Measurements from ENCODE around the gene TRIM65. TPM values are rescaled to one million over a fixed set of nuclear protein-coding genes. Genes with fewer than 3 reads are reported as not detected.

Gene TRIM65
- total and polyA plus RNA-seq, 2 of the 13 experiments (the other 11 are each of a cell fraction or from before 2014, with no cell fraction given) = 10.3 to 22.4 TPM

DNA sequence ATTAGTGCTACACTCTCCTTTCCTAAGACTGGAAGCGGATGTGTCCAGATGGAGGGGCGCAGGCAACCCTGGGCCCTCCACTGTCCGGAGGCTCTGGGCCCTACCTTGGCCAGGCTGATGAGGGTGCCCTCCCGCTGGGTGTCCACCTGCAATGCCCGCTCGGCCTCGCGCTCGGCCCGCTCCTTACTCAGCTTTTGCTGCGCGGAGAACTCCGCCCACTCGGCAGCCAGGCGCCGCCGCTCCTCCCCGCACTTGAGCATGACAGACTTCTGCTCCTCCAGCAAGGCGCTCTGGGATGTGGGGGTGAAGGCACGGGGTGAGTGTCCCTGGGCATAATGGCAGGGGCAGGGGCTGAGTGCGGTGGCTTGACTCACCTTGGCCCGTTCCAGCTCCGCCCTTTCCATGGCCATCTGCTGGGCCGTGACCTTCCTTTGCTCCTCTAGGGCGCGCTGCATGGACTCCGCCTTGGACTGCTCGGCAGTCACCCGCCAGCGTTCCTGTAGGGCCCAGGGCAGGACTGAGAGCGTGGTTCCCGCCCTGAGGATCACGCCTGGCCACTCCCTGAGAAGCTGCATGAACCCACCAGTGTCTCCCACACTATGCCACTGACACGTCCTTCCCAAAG lies 18.0 kb upstream of the TRIM65 start (continued):
- TF ChIP-seq HOXA3 (CRISPR knock-in tag; IDR thresholded peaks at IDR 0.05) (no peak), FOXA3 (CRISPR knock-in tag; IDR thresholded peaks at IDR 0.05) (no peak), MTF2 (CRISPR knock-in tag; IDR thresholded peaks at IDR 0.05; ENCODE audit: borderline replicate concordance) (no peak), TAF15 (IDR thresholded peaks at IDR 0.05; ENCODE audit: low read depth, low read length, poor library complexity, severe bottlenecking) (no peak), ETV6 (CRISPR knock-in tag; conservative IDR thresholded peaks at IDR 0.05) (no peak), ZNF274 (CRISPR knock-in tag; IDR thresholded peaks at IDR 0.05) (peak; percentile 26; the same call in 1 of the 2 replicates), HHEX (CRISPR knock-in tag; IDR thresholded peaks at IDR 0.05) (no peak), ZNF484 (CRISPR knock-in tag; IDR thresholded peaks at IDR 0.05; ENCODE audit: borderline replicate concordance, low read depth) (no peak), FOXA1 (IDR thresholded peaks at IDR 0.05) (no peak), FOXA1 (CRISPR knock-in tag; IDR thresholded peaks at IDR 0.05) (no peak), ZFX (CRISPR knock-in tag; IDR thresholded peaks at IDR 0.05; ENCODE audit: low read depth) (peak; percentile 32; the same call in 1 of the 2 replicates), MBNL3 (CRISPR knock-in tag; conservative IDR thresholded peaks at IDR 0.05) (no peak), SRF (IDR thresholded peaks at IDR 0.05; ENCODE audit: low read depth, low read length) (no peak), ZNF790 (CRISPR knock-in tag; IDR thresholded peaks at IDR 0.05; ENCODE audit: borderline replicate concordance) (no peak)
- TF ChIP-seq, protein P1, sequence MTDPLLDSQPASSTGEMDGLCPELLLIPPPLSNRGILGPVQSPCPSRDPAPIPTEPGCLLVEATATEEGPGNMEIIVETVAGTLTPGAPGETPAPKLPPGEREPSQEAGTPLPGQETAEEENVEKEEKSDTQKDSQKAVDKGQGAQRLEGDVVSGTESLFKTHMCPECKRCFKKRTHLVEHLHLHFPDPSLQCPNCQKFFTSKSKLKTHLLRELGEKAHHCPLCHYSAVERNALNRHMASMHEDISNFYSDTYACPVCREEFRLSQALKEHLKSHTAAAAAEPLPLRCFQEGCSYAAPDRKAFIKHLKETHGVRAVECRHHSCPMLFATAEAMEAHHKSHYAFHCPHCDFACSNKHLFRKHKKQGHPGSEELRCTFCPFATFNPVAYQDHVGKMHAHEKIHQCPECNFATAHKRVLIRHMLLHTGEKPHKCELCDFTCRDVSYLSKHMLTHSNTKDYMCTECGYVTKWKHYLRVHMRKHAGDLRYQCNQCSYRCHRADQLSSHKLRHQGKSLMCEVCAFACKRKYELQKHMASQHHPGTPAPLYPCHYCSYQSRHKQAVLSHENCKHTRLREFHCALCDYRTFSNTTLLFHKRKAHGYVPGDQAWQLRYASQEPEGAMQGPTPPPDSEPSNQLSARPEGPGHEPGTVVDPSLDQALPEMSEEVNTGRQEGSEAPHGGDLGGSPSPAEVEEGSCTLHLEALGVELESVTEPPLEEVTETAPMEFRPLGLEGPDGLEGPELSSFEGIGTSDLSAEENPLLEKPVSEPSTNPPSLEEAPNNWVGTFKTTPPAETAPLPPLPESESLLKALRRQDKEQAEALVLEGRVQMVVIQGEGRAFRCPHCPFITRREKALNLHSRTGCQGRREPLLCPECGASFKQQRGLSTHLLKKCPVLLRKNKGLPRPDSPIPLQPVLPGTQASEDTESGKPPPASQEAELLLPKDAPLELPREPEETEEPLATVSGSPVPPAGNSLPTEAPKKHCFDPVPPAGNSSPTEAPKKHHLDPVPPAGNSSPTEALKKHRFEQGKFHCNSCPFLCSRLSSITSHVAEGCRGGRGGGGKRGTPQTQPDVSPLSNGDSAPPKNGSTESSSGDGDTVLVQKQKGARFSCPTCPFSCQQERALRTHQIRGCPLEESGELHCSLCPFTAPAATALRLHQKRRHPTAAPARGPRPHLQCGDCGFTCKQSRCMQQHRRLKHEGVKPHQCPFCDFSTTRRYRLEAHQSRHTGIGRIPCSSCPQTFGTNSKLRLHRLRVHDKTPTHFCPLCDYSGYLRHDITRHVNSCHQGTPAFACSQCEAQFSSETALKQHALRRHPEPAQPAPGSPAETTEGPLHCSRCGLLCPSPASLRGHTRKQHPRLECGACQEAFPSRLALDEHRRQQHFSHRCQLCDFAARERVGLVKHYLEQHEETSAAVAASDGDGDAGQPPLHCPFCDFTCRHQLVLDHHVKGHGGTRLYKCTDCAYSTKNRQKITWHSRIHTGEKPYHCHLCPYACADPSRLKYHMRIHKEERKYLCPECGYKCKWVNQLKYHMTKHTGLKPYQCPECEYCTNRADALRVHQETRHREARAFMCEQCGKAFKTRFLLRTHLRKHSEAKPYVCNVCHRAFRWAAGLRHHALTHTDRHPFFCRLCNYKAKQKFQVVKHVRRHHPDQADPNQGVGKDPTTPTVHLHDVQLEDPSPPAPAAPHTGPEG (CRISPR knock-in tag; IDR thresholded peaks at IDR 0.05) = no peak
- TF ChIP-seq, protein P2, sequence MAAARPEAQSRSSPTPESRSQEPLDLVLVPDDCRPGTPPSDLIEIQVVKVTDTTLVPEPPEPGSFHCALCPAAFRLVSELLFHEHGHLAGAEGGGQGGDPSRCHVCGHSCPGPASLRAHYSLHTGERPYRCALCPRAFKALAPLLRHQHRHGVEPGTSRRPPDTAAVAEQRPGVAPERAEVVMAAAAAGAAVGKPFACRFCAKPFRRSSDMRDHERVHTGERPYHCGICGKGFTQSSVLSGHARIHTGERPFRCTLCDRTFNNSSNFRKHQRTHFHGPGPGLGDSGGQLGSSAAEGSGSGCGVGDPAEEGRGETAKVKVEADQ (CRISPR knock-in tag; IDR thresholded peaks at IDR 0.05; ENCODE audit: borderline replicate concordance) = no peak
- TF ChIP-seq, protein P3, sequence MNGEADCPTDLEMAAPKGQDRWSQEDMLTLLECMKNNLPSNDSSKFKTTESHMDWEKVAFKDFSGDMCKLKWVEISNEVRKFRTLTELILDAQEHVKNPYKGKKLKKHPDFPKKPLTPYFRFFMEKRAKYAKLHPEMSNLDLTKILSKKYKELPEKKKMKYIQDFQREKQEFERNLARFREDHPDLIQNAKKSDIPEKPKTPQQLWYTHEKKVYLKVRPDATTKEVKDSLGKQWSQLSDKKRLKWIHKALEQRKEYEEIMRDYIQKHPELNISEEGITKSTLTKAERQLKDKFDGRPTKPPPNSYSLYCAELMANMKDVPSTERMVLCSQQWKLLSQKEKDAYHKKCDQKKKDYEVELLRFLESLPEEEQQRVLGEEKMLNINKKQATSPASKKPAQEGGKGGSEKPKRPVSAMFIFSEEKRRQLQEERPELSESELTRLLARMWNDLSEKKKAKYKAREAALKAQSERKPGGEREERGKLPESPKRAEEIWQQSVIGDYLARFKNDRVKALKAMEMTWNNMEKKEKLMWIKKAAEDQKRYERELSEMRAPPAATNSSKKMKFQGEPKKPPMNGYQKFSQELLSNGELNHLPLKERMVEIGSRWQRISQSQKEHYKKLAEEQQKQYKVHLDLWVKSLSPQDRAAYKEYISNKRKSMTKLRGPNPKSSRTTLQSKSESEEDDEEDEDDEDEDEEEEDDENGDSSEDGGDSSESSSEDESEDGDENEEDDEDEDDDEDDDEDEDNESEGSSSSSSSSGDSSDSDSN (CRISPR knock-in tag; IDR thresholded peaks at IDR 0.05) = no peak

Data from HepG2 (cell line).